Activated CD8-positive, alpha-beta memory T cell treated with anti-CD3 and anti-CD28 coated beads for 4 hours (primary cell): Measurements from ENCODE around the gene PSMB5.

Experiments
- DNase-seq, 2 donors: peaks; one replicate each; pipeline ENCODE4 v3.0.0-alpha.2; 2020; ENCODE audit warnings: low read depth in 2 of 2

Gene PSMB5

DNA sequence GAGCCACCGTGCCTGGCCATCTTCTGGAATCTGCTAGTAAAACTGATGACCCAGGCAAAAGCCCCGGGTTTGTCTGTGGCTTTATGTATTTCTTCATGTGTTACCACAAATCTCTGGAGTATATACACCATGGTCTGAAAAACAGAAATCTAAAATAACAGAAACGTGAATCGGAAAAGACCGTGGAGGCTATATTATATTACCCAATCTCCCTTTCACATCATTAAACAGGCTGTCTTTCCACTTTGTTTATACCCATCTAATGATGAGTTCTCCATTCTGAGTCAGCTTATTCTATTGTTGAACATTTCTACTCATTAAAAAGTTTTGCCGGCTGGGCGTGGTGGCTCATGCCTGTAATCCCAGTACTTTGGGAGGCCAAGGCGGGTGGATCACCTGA, 42.8 kb downstream of the PSMB5 start:
- no peak for DNase-seq

GRCh38 chr14:22987291-22987690, 47.4 kb downstream of the PSMB5 start:
- DNase-seq: no peak

- peak; percentile 75 to 78 for DNase-seq
Observed at GRCh38 chr14:22986508-22987054, 48.1 kb downstream of the PSMB5 start.

GRCh38 chr14:22985894-22986507, 48.7 kb downstream of the PSMB5 start:
- no peak for DNase-seq

DNA sequence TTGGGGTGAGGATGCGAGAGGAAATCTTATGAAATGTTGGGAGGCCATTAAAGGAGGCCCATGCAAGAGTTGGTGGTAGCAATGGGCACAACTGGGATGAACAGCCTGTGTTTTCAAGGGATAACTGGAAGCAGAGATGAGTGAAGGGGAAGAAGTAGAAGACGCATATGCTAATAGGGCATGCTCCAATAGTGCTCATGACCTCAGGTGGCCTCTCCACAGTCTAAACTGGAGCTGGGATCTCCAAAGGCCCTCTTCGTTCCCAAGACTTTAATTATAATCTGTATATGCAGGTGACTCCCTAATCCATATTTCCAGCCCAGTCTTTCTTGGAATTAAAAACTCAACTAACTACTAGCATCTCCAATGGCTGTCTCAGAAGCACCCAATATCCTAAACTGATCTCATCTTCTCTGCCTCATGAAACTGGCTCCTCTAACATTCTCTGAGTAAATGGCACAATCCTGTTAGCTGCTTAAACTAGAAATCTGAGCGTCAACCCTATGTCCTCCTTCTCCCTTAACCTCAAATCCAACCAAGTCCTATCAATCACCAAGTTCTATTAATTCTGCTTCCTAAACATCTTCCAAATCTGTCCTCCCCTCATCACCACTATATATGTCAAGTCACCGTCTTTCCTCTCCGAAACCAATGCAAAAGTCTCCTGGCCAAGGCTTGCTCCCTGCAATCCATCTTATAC, 49.6 kb downstream of the PSMB5 start:
- no peak for DNase-seq

DNA sequence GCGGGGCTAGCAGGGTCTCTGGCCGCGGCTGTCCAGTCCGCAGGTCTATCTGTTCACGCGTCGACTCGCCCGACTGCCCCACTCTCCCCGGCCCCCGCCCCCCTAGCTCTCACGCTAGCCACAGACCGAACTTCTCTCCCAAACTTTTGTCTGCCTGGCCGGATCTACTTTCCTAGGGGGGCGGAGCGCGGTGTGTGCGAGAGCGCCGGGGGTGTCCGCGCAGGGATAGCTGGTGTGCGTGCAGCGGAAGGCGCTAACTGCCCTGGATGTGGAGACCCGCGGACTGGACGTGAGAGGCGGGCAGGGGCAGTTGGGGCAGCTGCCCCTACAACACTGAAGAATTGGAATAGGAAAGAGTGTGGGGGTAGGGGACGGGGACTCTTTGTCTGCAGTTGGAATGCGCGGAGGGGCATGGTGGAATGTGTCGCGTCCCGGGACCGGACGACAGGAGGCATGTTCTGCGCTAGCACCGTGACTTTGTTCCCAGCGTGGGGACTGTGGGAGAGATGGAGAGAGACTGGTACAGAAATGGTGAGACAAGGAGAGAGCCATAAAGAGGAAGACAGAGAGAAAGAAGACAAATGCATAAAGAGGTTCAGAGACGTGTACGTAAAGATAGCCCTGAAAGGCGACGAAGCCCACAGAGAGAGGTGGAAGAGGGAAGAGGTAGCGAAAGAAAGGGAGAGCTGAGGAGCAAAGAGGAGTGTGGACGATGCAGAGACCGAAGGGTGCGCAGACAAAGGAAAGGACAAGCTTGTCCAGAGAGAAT, 52.0 kb downstream of the PSMB5 start, which contains the start of gene AJUBA:
Gene AJUBA (minus strand): TSS at position 75 of the 769 bp plus-strand sequence. CDS start 285 bp downstream, outside the sequence.
- peak; percentile 43 to 54 for DNase-seq

DNA sequence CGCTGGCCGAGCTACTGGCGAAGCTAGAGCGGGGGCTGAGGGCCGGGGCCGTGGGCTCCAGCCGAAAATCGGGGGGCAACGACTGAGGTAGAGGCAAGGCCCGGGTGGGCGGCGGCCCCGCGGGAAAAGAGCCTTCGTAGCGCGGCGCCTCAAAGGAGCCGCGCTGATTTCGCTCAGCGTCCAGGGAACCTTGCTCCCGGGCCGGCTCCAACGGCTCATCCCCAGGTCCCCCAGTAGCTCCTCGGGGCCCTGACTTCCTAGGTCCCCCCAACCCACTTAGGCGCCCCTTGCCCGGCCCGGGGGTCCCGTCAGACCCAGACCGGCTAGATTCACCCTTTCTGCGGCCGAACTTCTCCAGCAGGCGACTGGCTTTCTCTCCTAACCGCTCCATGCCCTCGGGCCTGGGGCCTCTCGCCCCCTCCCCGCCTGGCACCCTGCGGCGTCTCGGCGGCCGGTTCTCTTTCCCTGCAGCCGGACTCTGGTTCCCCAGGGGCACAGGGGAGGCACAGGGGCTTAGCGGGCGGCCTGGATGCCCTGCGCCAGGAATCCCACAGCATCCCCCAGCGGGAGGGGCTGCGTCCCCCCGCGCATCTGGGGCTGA, 52.7 kb downstream of the PSMB5 start:
- no peak for DNase-seq

DNA sequence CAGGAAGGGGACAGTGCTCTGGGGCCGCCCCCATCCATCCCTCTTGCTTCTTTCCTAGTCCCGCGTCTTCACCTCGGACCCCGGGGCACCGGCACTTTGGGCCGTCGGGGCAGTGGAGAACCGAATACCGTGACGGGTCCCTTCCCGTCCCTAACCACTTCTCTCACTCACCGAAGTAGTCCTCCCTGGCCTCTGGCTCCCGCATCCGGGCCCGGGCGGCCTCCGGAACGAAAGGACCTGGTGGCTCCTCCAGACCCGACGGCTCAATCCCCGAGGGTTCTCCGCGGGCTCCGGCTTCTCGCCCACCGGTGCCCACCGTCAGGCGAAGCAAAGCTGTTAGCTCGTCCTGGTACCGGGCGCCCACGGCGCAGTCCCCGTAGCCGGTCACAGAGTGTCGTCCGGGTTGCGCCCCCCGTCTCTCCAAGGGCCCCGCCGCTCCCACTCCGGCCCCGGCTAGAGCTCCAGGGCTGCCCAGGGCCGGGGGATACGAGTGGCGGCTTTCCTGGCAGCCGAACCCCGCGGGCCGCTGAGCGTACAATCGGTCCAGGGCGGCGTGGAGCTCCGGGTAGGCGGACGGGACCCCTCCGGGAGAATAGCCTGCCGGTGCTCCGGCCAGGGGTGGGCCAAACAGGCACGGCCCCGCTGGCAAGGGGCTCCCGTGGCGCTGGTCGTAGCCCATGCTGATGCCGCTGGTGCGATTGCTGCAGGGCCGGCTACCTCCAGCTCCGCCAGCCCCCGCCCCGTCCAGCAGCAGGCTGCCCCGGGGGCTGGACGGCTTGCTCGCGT, 53.4 kb downstream of the PSMB5 start:
- no peak for DNase-seq

GRCh38 chr14:22980672-22981089, 54.0 kb downstream of the PSMB5 start:
- no peak for DNase-seq

DNA sequence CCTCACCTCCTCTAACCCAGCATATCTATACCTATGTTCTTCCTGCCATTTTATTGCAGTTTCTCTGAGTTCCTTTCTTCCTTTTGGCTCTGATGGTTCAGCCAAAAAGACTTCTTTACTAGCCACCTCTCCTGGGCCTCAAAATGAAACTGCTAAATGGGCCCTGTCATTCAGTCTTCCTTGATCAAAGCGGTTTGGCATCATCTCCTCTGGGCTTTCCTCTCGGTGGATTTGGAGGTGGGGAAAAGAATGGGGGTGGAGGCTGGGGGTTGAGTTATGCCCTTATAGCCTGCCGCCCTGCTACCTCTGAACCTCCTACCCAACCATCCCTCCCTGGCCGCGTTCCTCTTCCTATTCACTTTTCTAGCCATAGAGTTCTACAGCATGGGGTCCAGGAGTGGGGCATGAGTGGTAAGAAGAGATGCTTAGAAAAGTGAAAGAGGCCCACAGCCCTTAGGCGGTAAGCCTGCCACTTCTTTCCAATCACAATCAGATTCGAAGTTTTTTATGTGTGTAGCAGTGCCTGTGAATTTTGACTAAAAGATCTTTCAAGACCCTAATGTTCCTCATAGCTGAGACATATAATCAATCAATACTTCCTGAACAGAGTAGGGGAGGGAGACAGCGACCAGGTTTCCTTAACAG, 54.8 kb downstream of the PSMB5 start:
- no peak for DNase-seq

GRCh38 chr14:22978981-22979671, 55.6 kb downstream of the PSMB5 start:
- no peak for DNase-seq

- DNase-seq: no peak
Observed at GRCh38 chr14:22978487-22978837, 56.2 kb downstream of the PSMB5 start.

DNA sequence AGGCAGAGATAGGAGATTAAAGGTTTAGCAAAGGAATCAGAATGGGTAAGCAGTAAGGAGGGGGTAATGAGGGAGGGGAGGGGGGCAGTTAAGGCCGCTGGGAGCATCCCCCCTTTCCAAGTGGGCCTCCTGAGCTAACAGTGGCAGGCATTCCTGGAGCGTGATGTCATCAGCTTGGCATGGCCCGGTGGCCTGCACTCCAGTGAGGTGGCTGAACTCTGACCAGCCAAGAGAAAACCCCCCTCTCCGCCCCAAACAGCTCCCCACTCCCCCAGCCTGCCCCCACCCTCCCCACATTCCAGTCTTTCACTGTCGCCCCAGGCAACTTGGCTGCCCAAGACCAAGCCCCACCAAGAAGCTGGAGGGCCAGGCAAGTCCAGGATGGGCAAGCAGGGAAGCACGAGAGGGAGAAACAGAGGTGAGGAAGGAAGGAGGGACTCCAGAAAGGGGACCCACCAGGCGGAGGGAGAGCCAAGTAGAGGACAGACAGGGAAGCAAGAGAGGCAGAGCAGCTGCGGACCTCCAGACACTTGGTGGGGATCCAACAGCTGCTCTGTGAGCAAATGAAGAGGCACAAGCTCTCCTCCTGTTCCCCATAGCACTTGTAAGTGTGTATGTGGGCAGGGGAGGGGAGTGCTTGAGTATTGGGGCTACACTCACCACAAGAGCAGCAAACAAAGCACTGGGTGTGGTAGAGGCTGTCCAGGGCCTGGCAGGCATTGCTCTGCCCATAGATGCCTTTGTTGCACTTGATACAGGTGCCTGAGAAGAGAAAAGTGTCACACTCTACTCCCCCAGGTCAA, 56.8 kb downstream of the PSMB5 start:
- no peak for DNase-seq

DNA sequence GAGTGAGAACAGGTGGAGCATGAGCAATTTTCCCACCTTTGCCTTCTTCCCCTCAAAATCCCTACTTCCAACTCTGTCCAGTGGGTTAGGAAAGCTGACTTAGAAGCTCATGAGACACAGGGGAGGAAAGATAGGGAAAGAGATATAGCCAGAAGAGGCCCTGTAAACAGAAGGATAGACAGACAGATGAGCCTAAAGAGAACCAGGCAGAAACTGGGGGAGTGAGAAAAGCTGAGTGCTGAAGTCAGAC, 57.3 kb downstream of the PSMB5 start:
- DNase-seq: no peak

DNA sequence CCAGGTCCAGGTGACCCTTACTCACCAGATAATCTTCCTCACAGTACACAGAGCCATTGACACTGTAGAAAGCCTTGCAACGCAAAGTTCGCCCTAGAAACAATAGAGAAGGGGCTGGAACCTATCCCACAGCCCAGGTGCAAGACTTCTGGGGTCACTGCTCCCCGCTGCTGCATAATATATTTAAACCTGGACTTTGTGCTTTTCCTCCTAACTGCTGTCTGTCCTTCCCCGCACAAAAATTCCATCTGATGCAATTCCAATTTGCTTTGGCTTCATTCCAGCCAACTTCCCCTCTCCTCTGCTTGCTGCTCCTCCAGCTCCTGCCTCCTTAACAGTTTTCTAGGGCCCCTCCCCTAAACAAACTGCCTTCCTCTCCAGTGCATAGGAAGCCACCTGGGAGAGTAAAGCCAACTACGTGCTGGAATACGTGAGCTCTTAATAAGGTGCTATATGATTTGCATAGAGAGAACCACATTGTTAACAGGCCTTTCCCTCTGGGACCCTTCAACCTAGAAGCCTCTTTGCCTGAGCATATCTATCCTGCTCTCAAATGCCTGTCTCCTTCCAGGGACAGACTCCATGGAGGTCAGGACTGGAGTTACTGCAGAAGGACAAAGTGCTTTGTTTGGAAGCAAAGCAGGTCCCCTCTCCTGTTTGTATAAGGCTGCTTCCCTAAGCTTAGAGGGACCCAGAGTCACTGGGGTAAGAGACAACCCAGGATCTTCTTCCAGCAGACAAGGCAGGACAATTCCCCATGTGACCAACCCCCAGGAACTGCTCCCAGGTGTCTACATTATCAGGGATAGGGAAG, 57.9 kb downstream of the PSMB5 start:
- no peak for DNase-seq
